Subcutaneous adipose tissue (tissue), 4 donors: ENCODE results near the gene SMIM15. TPM values are rescaled to one million over a fixed set of nuclear protein-coding genes. Genes with fewer than 3 reads are reported as not detected.

Experiments used
- CTCF ChIP-seq: fragments of 450-650 bp; IDR thresholded peaks from one replicate; pipeline ENCODE4 v1.5.1; 2016; ENCODE audit warnings: low read depth, mild to moderate bottlenecking, control low read depth, antibody characterized with exemption, moderate library complexity
- total RNA-seq, 4 donors: library from RNA; depleted of rRNA; stranded (reverse); fragments of >200 nt; gene quantifications; one replicate each; pipeline ENCODE4 v1.1.0, GENCODE V29; 2016

SMIM15 gene
- total RNA-seq, 4 donors from 2014 or later: 17.2 to 32.9 (median 24.8) TPM

DNA sequence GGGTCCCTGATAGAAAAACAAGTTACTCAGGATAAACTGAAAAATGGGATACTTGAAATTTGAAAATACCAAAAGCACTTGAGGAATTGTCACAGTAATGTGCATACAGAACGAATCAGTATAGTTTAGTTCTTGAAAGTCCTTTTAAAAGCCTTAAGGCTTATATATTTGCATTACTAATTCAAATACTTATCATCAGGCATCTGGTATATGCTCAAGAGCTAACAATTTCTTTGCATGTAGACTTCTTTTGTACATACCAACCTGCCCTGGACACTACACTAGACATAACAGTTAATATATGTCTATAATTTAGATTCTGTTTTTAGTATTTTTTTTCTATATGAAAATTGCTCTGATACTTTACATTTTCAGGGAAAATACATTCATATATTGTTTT is 43.2 kb downstream of the SMIM15 start:
- TF ChIP-seq CTCF: no peak

DNA sequence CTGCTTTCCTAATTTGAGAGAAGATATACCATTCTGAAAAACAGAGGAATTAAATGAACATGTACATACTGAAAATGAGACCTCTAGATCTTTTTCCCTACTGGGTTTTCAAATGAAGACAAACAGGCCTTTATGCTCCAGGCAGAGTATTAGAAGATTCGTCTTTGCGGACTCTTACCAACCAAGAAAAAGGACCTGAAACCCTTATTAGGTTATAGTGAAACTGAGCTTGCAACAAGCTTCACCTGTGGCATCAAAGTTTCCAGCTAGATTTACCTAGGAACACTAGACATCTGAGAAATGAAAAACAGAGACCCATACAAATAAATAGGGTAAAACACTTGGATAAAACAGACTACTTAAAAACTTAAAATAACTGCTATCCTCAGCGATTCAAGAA is 46.3 kb downstream of the SMIM15 start:
- TF ChIP-seq CTCF: no peak

DNA sequence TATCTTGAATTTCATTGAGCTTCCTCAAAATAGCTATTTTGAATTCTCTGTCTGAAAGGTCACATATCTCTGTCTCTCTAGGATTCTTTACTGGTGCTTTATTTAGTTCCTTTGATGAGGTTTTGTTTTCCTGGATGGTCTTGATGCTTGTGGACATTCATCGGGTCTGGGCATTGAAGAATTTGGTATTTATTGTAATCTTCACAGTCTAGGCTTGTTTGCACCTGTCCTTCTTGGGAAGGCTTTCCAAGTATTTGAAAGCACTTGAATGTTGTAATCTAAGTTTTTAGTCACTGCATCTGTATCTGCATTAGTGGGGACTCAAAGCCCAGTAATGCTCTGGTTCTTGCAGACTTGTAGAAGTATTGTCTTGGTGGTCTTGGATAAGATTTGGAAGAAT is 47.8 kb downstream of the SMIM15 start:
- TF ChIP-seq CTCF: no peak

Other genes with a start within 250 kb of the SMIM15 start
- 10 to 100 TPM; 11.3 to 19.4 (median 18.5) TPM for gene ERCC8, start 217.4 kb downstream of the SMIM15 start, total RNA-seq
- 10 to 100 TPM; 24.0 to 40.1 (median 25.8) TPM for gene NDUFAF2, start 217.3 kb downstream of the SMIM15 start, total RNA-seq
- gene ZSWIM6, start 169.8 kb upstream of the SMIM15 start, total RNA-seq: 10 to 100 TPM in 2 of 4 donors, 1 to 10 TPM in 2; 9.2 to 15.3 (median 11.9) TPM